GM12875 (cell line): Measurements from ENCODE around the gene PVALB.

Experiments
- H3K4me3 ChIP-seq: one replicate; pipeline ENCODE4 v1.5.1; 2011; ENCODE audit warnings: low read depth, low read length, control low read depth
- CTCF ChIP-seq: IDR thresholded peaks from 2 replicates; pipeline ENCODE4 v1.5.1; 2011; ENCODE audit warnings: low read depth, mild to moderate bottlenecking, control low read depth, inconsistent platforms, low read length, moderate library complexity, borderline replicate concordance; ENCODE audit not compliant: insufficient read depth

PVALB gene

GRCh38 chr22:36846271-36846670 lies 29.4 kb upstream of the PVALB start:
- no peak overlapping the region for H3K4me3 ChIP-seq
- TF ChIP-seq CTCF = no peak

- TF ChIP-seq CTCF = no peak
- no peak overlapping the region for H3K4me3 ChIP-seq
Observed at GRCh38 chr22:36840106-36840505, 23.3 kb upstream of the PVALB start.

- TF ChIP-seq CTCF = no peak
- H3K4me3 ChIP-seq = no peak overlapping the region
Observed at GRCh38 chr22:36839356-36840073, 22.7 kb upstream of the PVALB start.

- no peak overlapping the region for H3K4me3 ChIP-seq
- no peak for TF ChIP-seq CTCF
Observed at GRCh38 chr22:36838119-36839030, 21.5 kb upstream of the PVALB start.

GRCh38 chr22:36835903-36836302 lies 19.1 kb upstream of the PVALB start:
- H3K4me3 ChIP-seq = no peak overlapping the region
- no peak for TF ChIP-seq CTCF

GRCh38 chr22:36833073-36833472 lies 16.2 kb upstream of the PVALB start:
- TF ChIP-seq CTCF = no peak
- no peak overlapping the region for H3K4me3 ChIP-seq
